Measurements from ENCODE around the gene PIAS3. TPM values are rescaled to one million over a fixed set of nuclear protein-coding genes. Genes with fewer than 3 reads are reported as not detected.
"Not testable (repeated sequence)": the region's sequence is repeated elsewhere in the genome, so short reads cannot be mapped to it uniquely, and the experiment has no call there.

Gene PIAS3
- total and polyA plus RNA-seq, 2 experiments from 2014 or later: 35.7 to 45.4 TPM

GRCh38 chr1:145837656-145838055 is 21.2 kb downstream of the PIAS3 start (continued):
- TF ChIP-seq REST (IDR thresholded peaks at IDR 0.05; ENCODE audit: unreplicated experiment): no peak
- no peak for TF ChIP-seq ZNF114 (CRISPR knock-in tag; IDR thresholded peaks at IDR 0.05)

GRCh38 chr1:145830810-145831209 is 28.1 kb downstream of the PIAS3 start:
- not testable (repeated sequence) for H3K79me2 ChIP-seq (replicated peaks; ENCODE audit: insufficient read depth)

GRCh38 chr1:145828367-145829026 is 30.4 kb downstream of the PIAS3 start:
- H3K36me3 ChIP-seq (ENCODE audit: insufficient read depth): peaks cover 57% of the 10 kb centered on the region
- H3K79me2 ChIP-seq (replicated peaks; ENCODE audit: insufficient read depth): peaks cover 20% of the 10 kb centered on the region
- no peak for ATAC-seq
- peaks cover 8% of the 10 kb centered on the region for H3K4me1 ChIP-seq (ENCODE audit: insufficient read depth)
- 0 out of 2 replicates have a peak, but pooled peaks cover 6% of the 10 kb centered on the region for H3F3A ChIP-seq (replicated peaks; ENCODE audit: low read depth)
- no peak for DNase-seq (ENCODE audit: low spot score)
- no peaks in the 10 kb centered on the region for H3K27me3 ChIP-seq (ENCODE audit: insufficient read depth)
- H3K4me3 ChIP-seq: no peak overlapping the region
- H3K27me3 Mint-ChIP-seq (ENCODE audit: insufficient read depth, low read depth, poor library complexity): peaks cover 5% of the 10 kb centered on the region
- peaks cover 76% of the 10 kb centered on the region for H3K36me3 Mint-ChIP-seq (ENCODE audit: low read depth)
- no peak overlapping the region for H3K4me3 Mint-ChIP-seq
- no peak overlapping the region for H2AFZ ChIP-seq
- no peak for TF ChIP-seq ZNF114 (CRISPR knock-in tag; IDR thresholded peaks at IDR 0.05)
- no peak for TF ChIP-seq ETS1 (IDR thresholded peaks at IDR 0.05)
- TF ChIP-seq POLR2AphosphoS5 (IDR thresholded peaks at IDR 0.05; ENCODE audit: low read depth): no peak
- peaks cover 2% of the 10 kb centered on the region; the same call in 1 of the 3 replicates for H3K4me1 Mint-ChIP-seq
- no peak overlapping the region for H3K27ac ChIP-seq (ENCODE audit: low read depth)
- H4K20me1 ChIP-seq (replicated peaks; ENCODE audit: insufficient read depth): no peaks in the 10 kb centered on the region
- H3K9me3 Mint-ChIP-seq: no peaks in the 10 kb centered on the region
- no peak overlapping the region for H3K27ac Mint-ChIP-seq
- H3K9me2 ChIP-seq (ENCODE audit: insufficient read depth): no peaks in the 10 kb centered on the region
- no peak overlapping the region for H3K4me2 ChIP-seq

More at GRCh38 chr1:145830810-145831209, 28.1 kb downstream of the PIAS3 start:
- H3K9me2 ChIP-seq (ENCODE audit: insufficient read depth); H4K20me1 ChIP-seq (replicated peaks; ENCODE audit: insufficient read depth); H3K4me3 ChIP-seq; H3K4me2 ChIP-seq; H3K27me3 Mint-ChIP-seq (ENCODE audit: insufficient read depth, low read depth, poor library complexity); H2AFZ ChIP-seq; H3K4me1 Mint-ChIP-seq; DNase-seq (ENCODE audit: low spot score); H3K4me1 ChIP-seq (ENCODE audit: insufficient read depth); H3K27me3 ChIP-seq (ENCODE audit: insufficient read depth); H3K27ac ChIP-seq (ENCODE audit: low read depth); H3K9me3 Mint-ChIP-seq; H3F3A ChIP-seq (replicated peaks; ENCODE audit: low read depth); H3K27ac Mint-ChIP-seq; H3K4me3 Mint-ChIP-seq; ATAC-seq: not testable (repeated sequence)
- peaks cover 64% of the 10 kb centered on the region for H3K36me3 ChIP-seq (ENCODE audit: insufficient read depth)
- H3K36me3 Mint-ChIP-seq (ENCODE audit: low read depth): peaks cover 80% of the 10 kb centered on the region
